Lower leg skin (tissue), 3 donors: ENCODE measurements around the gene PLA1A.

Experiments
- POLR2A ChIP-seq, 2 donors: fragments of 450-650 bp; IDR thresholded peaks; one replicate each; pipeline ENCODE4 v1.6.1; 2016 to 2017; ENCODE audit warnings: antibody characterized with exemption in 2 of 2, mild to moderate bottlenecking in 1 of 2, moderate library complexity in 1 of 2
- TF ChIP-seq, protein P1 (sequence below), 3 donors: fragments of 450-650 bp; IDR thresholded peaks; one replicate each; pipeline ENCODE4 v1.5.1; 2016; ENCODE audit warnings: antibody characterized with exemption in 3 of 3, mild to moderate bottlenecking in 3 of 3, moderate library complexity in 2 of 3

DNA sequence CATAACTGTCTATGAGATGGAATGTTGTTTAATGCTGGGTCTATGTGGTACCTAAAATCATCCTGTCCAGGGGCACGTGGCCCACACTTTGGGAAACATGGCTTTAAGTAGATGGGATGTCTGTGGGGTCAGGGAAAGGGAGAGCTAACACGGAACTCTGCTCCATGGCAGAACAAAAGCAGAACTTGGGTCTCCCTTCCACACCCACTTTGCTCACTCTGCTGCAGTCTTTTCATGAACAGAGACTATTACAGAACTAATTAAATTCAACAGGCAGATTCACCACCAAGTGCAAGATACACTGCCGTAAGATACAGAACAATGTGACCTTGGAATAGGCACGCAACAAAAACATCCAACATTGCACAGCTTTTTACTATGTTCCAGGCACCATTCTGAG lies 34.5 kb downstream of the PLA1A start:
- no peak for TF ChIP-seq POLR2A (IDR thresholded peaks at IDR 0.05)
- TF ChIP-seq, protein P1, sequence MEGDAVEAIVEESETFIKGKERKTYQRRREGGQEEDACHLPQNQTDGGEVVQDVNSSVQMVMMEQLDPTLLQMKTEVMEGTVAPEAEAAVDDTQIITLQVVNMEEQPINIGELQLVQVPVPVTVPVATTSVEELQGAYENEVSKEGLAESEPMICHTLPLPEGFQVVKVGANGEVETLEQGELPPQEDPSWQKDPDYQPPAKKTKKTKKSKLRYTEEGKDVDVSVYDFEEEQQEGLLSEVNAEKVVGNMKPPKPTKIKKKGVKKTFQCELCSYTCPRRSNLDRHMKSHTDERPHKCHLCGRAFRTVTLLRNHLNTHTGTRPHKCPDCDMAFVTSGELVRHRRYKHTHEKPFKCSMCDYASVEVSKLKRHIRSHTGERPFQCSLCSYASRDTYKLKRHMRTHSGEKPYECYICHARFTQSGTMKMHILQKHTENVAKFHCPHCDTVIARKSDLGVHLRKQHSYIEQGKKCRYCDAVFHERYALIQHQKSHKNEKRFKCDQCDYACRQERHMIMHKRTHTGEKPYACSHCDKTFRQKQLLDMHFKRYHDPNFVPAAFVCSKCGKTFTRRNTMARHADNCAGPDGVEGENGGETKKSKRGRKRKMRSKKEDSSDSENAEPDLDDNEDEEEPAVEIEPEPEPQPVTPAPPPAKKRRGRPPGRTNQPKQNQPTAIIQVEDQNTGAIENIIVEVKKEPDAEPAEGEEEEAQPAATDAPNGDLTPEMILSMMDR (IDR thresholded peaks at IDR 0.05), result no peak
